ENCODE data around the gene ROR1.
A peak's percentile ranks its signal among the peaks of the same experiment; 100 is the strongest.

Gene ROR1

DNA sequence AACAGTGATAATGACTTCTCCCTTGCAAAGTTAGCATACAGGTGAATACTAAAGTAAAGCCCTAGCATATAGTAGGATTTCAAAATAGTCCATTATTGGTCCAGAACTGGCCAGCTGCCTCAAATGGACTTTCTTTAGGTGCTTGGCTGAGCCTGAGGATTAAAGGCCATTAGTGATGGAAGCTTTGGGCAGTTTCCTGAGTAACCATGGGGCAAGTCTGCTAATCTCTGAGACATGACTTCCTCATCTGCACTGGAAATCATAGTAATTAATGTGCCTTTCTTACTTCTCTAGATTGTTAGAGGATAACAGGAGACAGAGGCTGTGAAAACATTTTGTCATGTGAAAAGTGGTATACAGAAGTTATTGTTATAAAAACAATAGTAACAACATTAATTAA lies 273.1 kb downstream of the ROR1 start:
- DNase-seq = no peak

DNA sequence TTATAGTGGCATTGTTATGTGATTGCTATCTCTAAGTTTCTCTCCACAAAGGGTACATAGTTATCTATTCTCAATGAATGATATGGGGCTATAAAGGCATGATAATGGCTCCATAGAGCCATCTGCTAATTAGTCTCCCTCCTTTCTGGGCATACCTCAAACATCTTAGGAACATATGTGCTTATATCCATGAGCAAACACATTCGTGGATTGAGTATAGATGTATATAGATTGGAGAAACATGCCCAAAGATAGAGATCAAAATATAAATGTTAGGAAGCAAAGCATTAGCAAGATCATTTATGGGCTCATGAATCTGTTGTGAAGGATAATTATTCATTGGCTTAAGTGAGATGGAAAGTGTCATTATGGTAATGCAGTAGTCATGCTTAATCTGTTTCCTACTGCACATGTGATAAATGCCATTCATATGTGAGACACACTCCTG lies 273.8 kb downstream of the ROR1 start:
- no peak for DNase-seq

- no peak for DNase-seq
Observed at GRCh38 chr1:64049900-64050540, 276.2 kb downstream of the ROR1 start.

DNA sequence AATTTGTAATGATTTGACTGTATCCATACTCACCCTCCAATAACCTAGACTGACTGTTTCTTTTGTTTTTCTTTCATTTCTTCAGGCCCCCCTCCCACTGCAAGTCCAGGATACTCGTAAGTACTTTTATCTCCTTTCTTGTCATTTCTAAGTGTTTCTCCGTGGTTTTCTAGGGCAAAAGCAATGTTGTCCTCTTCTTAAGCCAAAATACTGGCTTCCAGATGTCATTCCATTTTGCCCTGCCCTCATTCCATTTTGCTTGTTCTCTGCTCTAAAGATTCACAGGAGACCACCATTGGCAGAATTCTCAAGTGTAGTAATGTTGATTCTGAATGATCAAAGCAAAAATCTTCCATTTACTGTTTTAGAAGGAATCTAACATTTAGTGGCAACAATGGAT lies 276.8 kb downstream of the ROR1 start:
- DNase-seq = no peak

DNA sequence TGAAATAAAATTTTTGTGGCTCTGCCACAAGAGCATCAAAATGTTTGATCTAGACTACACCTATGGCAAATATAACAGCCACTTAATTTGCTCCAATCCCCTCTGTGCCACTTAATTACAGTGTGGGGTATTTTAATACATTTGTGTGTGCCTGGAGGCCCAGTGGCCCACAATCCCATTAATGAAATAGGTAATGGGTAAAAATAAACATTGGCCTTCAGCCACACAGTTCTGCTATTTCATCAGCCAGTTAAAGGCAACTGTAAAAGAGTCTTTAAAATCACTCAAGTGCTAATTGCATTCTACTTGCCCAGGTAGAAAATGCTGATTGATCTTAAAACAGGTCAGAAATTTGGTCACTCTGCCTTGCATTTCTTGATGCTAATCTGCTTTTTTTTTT lies 278.0 kb downstream of the ROR1 start:
- no peak for DNase-seq

DNA sequence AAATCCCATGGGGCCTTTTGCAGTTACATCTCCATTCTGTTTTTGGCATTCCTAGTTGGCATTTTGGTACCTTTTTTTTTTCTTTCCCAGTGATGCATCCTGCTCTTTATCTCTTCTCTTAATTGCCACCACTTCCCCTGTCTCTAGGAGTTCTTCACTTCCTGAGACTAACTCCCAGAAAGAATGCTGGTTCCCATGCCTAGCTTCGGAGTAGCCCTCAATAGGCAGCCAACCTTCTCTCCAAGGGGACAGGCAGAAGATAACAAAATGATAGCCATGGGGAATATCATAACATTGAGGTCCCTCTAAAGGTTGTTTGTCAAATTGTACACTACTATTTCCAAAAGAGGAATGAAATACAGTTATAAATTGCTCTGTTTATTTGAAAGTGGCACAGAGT lies 279.0 kb downstream of the ROR1 start:
- no peak for DNase-seq

GRCh38 chr1:64055310-64055709 lies 281.5 kb downstream of the ROR1 start:
- DNase-seq = no peak

- no peak for DNase-seq
Observed at GRCh38 chr1:64059556-64059955, 285.7 kb downstream of the ROR1 start.

DNA sequence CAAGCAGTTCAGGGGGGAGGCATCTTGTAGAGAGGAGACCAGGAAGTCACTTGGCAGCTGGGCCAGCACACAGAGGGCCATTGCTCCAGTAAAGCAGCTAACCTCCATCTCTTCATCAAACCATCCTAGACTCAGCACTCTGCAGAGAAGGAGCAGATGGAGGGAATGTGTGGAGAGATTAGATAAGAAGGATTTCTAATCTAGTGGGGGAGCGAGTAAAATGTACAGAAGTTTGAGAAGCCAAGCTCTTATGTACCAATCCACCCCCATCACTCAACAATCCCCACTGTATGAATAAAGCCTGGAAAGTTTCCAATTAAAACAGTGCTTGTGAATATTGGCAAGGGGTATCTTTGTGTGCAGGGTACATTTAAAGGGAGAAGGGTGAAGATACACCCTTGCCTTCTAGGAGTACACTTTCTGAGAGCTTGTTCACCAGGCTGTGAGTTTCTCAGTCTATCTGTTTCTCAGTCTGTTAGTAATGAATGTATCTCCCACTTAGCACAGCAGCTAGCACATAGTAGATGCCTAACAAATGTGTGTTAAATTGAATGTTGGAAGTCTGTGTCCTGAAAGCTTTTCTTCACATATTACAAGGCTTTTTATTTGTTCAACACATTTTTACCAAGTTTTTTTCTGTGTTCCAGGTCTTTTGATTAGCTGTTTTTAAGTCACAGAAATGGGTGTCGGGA lies 286.9 kb downstream of the ROR1 start:
- DNase-seq = no peak

GRCh38 chr1:64061430-64062104 lies 287.8 kb downstream of the ROR1 start:
- no peak for DNase-seq

GRCh38 chr1:64062529-64062928 lies 288.7 kb downstream of the ROR1 start:
- DNase-seq = no peak

DNA sequence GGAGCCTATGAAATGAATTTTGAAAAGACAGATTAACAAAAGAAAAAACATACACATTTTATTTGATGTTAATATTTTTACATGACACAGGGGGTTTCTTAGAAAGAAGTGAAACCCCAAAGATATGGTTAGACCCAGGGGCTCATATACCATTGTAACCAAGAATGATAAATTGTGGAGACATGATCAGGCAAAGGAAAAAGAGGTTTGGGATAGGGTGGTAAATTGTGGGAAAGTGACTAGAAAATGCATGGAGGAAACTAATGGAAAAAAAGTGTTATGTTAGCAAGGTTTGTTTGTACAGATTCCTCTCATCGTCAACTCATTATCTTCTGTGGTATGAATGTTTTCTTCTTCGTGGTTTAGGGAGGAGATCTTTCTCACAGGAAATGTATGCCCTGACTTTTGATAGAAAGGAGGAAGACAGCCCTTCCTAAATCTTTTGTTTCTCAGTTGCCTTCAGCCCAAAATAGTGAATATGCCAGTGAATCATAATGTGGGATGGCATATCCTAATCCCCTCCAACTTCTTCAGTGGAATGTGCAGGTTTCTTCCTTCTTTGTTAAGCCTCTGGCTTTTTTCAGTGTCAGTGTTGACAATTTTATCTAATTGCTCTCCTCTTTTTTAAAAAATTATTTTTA lies 289.2 kb downstream of the ROR1 start:
- DNase-seq = no peak

- no peak for DNase-seq
Observed at GRCh38 chr1:64065571-64065970, 291.8 kb downstream of the ROR1 start.

GRCh38 chr1:64072089-64072793 lies 298.4 kb downstream of the ROR1 start:
- DNase-seq = no peak

DNA sequence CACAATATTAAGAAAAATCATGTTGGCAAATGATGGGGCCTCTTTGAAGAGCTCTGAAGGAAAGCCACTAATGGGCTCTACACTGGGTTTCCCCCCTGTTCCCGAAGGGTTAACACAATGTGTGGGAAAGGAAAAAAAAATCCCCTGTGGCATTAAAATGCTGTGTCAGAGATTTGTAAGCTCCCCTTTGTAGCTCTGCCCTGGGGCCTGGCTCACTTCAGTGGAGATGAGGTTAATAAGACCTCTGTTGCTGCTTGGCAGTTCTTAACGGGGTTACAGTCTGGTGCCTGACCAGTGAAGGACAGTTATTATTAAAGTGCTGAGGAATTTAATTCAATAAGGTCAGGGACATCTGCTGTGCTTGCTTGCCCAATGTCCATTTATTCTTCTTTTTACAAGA lies 299.9 kb downstream of the ROR1 start:
- peak in 1 of 51 donors; percentile 7 for DNase-seq

DNA sequence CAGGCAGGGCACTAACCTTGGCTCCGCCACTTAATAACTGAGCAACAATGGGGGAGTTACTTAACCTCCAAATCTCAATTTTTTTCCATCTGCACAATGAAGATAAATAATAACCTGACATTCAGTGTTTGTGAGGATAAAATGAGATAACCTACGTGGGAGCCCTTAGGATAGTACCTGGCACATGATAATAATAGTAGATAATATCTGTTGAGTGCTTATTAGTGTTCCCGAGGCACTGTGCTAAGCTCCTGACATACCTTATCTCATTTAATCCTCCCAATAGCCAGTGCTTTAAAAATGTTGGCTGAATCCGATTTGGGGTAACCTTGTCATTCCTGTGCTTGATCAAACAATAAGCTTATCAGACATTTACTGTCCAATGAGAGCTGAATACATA lies 300.9 kb downstream of the ROR1 start:
- DNase-seq = no peak

DNA sequence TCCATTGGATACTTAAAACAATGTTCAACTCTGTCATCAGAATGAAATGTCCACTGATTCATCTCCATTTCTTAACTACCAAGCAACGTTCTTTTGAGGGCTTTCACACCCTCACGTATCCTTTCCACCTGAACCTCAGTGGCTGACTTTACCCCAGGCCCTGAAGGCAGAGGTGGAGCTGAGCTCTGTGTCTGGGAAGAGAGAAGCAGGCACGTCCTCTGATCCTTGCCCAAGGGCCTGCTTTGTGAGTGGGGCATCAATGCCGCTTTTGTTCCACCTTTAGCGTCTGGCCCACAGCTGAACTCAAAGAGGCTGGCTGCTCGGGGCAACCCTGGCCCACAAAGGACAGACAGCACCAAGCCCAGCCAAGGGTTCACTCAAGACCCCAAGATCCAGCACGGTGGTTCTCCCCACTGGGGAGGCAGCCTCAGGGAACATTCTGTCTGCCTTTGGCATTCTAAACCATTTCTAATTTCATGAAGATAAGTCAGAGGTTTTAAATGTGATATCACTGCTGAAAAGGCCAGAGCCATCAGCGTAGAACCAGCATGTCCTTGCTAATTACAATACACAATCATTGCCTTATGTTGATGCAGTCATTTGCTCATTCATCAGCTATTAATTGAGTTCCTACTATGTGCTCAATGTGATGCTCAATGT lies 303.6 kb downstream of the ROR1 start:
- peak in 29 of 51 donors; percentile 2 to 70 (median 27) for DNase-seq

GRCh38 chr1:64080941-64081562 lies 307.2 kb downstream of the ROR1 start:
- no peak for DNase-seq

GRCh38 chr1:64082459-64082858 lies 308.6 kb downstream of the ROR1 start:
- DNase-seq = no peak

- no peak for DNase-seq
Observed at GRCh38 chr1:64084451-64084850, 310.6 kb downstream of the ROR1 start.

DNA sequence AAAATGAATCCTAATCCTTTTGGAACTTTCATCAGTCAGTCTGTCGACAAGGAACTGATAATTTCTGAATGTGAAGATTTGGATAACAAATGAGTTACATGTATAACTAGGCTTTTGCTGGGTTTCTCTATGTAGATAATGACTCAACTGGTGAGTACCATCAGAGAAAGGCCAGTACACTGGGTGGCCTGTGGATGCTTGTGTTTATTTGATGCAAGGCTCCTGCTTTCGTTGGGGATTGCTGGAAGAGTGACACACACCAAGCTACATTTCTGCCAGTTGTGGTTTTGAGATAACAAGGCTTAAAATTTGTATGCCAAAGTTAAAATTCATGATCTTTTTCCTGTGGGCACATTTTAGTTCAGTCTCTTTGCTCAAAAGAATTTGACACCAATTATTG lies 314.0 kb downstream of the ROR1 start:
- DNase-seq = no peak
